Neural crest cell (in vitro differentiated cells): ENCODE results near the gene SLC22A4. TPM values are rescaled to one million over a fixed set of nuclear protein-coding genes. Genes with fewer than 3 reads are reported as not detected.
A peak's percentile ranks its signal among the peaks of the same experiment; 100 is the strongest.

ENCODE experiments used
- DNase-seq: peaks from one replicate; pipeline ENCODE4 v3.0.0; 2021; ENCODE audit warnings: low read depth, mixed read lengths, low spot score
- H3K27ac Mint-ChIP-seq: one replicate; pipeline ENCODE4 v1.8.0; 2021; ENCODE audit warnings: mild to moderate bottlenecking, mixed read lengths; ENCODE audit not compliant: unreplicated experiment
- H3K27me3 Mint-ChIP-seq: 2 replicates; pipeline ENCODE4 v1.8.0; 2021; ENCODE audit warnings: low read depth, mild to moderate bottlenecking, mixed read lengths
- H3K36me3 Mint-ChIP-seq: 2 replicates; pipeline ENCODE4 v1.8.0; 2021; ENCODE audit warnings: low read depth, mild to moderate bottlenecking, mixed read lengths
- H3K4me1 Mint-ChIP-seq: 2 replicates; pipeline ENCODE4 v1.8.0; 2021; ENCODE audit warnings: mixed read lengths
- H3K4me3 Mint-ChIP-seq: one replicate; pipeline ENCODE4 v1.8.0; 2021; ENCODE audit warnings: mild to moderate bottlenecking, mixed read lengths
- H3K9me3 Mint-ChIP-seq: 2 replicates; pipeline ENCODE4 v1.8.0; 2021; ENCODE audit warnings: mixed read lengths
- total RNA-seq: library from RNA; stranded (reverse); gene quantifications from 2 replicates; pipeline ENCODE4 v1.2.1, GENCODE V29; 2021
- TF ChIP-seq, protein P1 (sequence below): fragments of 200-600 bp; sonication (generic); conservative IDR thresholded peaks from 2 replicates; pipeline ENCODE4 v1.5.0; 2021; ENCODE audit warnings: antibody characterized with exemption, mild to moderate bottlenecking

The SLC22A4 gene
- total RNA-seq, 1 donor from 2014 or later = 0.47 TPM

DNA sequence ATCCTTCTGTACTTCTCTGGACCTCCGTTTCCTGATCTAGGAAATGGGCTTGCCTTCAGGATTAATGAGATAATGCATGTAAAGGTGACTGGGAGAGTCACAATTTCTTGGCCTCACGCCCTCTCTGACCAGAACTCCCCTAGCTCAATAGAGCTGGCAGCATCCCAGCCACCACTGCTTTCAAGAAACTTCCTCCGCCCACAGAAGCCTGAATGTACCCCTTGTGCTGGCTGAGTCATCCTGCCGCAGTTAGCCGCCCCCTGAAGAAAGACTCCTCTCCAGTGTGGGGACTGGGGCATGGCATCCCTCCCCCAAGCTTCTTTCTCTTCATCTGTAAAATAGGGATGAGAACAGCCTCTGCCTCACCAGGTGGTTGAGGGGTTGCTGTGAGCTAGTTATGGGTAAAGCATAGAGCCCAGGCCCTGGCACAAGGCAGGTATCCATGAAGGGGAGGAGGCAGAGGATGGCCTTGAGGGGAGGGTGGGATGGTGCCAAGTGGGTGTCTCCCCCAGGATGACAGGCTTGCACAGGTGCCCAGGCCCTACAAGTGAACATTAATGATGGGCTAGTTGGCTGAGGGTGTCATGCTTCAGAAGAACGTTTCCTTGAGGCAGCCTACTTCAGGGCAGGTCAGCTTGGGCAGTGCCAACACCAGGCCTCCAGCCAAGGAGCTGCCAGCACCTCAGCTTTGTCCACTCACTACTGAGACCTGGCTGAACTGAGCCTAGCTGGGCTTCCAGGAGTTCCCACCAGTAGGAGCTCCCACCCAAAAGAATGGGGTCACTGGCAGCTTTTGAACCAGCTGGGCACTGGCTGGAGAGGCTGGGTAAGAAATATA, 33.3 kb upstream of the SLC22A4 start:
- peak overlapping the region; percentile 84 for H3K4me3 Mint-ChIP-seq
- peaks cover 58% of the 10 kb centered on the region for H3K4me1 Mint-ChIP-seq
- H3K27me3 Mint-ChIP-seq = no peaks in the 10 kb centered on the region
- peak overlapping the region; percentile 10 for H3K27ac Mint-ChIP-seq
- no peaks in the 10 kb centered on the region for H3K9me3 Mint-ChIP-seq
- DNase-seq = no peak
- H3K36me3 Mint-ChIP-seq = peaks cover 3% of the 10 kb centered on the region
- TF ChIP-seq, protein P1, sequence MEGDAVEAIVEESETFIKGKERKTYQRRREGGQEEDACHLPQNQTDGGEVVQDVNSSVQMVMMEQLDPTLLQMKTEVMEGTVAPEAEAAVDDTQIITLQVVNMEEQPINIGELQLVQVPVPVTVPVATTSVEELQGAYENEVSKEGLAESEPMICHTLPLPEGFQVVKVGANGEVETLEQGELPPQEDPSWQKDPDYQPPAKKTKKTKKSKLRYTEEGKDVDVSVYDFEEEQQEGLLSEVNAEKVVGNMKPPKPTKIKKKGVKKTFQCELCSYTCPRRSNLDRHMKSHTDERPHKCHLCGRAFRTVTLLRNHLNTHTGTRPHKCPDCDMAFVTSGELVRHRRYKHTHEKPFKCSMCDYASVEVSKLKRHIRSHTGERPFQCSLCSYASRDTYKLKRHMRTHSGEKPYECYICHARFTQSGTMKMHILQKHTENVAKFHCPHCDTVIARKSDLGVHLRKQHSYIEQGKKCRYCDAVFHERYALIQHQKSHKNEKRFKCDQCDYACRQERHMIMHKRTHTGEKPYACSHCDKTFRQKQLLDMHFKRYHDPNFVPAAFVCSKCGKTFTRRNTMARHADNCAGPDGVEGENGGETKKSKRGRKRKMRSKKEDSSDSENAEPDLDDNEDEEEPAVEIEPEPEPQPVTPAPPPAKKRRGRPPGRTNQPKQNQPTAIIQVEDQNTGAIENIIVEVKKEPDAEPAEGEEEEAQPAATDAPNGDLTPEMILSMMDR = no peak

DNA sequence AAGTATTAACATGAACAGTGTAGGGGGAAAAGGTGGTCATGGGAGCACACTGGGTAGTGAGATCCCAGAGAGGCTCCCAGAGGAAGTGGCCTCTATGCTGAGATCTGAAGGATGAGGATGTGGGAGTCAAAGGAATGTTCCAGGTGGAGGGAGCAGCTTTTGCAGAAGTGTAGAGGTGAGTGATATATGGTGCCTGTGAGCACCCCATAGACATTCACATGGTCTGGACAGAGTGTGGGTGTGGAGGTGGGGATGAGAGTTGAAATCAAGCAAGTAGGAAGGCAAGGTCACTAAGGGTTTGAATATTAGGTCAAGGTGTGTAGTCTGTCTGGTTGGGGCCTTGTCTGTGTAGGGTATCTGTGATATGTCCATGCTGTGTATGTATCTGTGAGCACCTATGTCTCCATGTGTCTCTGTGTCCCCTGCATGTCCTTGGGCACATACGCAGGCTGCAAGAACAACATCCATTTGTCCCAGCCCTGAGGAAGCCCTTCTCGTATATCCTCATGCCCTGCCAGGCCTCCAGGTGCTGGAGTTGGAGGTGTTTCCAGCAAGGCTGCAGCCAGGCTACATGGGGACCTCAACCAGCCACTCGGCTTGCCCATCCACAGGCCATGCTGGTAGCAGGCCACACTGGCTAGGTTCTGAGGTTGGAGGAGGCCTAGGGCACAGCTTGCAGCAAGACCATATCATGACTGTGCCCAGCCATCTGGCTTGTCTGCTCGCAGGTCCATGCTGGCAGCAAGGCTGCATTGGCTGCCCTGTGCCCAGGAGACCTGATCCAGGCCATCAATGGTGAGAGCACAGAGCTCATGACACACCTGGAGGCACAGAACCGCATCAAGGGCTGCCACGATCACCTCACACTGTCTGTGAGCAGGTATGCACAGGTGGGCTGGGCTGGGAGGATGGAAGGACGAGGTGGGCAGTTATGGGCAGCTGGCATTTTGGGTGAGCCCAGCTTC, 32.0 kb upstream of the SLC22A4 start:
- H3K9me3 Mint-ChIP-seq = no peaks in the 10 kb centered on the region
- H3K4me3 Mint-ChIP-seq = peak overlapping the region; percentile 20
- no peak for DNase-seq
- no peaks in the 10 kb centered on the region for H3K27me3 Mint-ChIP-seq
- TF ChIP-seq, protein P1 = no peak
- H3K4me1 Mint-ChIP-seq = peaks cover 66% of the 10 kb centered on the region
- peak overlapping the region; percentile 38 for H3K27ac Mint-ChIP-seq
- peaks cover 7% of the 10 kb centered on the region for H3K36me3 Mint-ChIP-seq

DNA sequence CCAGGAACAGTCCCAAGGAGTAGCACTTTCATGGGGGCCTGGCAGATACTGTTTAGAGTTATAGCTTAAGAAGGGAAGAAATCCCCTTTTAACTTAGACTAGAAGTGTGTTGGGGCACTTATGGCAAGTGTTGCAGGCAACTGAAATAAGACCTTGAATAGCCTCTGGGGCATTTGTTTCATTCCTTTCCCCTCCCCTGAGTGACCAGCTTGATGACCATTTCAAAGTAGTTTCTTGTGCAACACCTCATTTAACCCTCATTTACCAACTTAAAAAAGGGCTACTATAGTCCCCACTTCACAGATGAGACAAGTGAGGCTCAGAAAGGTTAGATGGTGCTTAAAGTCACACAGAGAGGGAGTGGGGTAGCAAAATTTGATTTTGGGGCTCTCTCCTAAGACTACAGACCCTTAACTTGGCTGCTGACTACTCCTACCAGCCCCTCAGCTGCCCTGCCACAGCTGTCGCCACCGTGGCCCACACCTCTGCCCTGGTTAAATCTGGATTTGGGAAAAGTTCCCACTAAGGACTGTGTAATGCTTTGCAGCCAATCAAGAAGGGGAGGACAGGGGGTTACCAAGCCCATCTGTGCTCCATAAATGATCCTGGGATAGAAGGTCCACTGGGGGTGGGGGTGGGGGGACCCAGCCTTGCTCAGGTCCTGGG, 31.2 kb upstream of the SLC22A4 start:
- H3K4me3 Mint-ChIP-seq = no peak overlapping the region
- no peaks in the 10 kb centered on the region for H3K27me3 Mint-ChIP-seq
- TF ChIP-seq, protein P1 = no peak
- H3K27ac Mint-ChIP-seq = no peak overlapping the region
- H3K4me1 Mint-ChIP-seq = peaks cover 74% of the 10 kb centered on the region
- DNase-seq = no peak
- no peaks in the 10 kb centered on the region for H3K9me3 Mint-ChIP-seq
- peaks cover 12% of the 10 kb centered on the region for H3K36me3 Mint-ChIP-seq

DNA sequence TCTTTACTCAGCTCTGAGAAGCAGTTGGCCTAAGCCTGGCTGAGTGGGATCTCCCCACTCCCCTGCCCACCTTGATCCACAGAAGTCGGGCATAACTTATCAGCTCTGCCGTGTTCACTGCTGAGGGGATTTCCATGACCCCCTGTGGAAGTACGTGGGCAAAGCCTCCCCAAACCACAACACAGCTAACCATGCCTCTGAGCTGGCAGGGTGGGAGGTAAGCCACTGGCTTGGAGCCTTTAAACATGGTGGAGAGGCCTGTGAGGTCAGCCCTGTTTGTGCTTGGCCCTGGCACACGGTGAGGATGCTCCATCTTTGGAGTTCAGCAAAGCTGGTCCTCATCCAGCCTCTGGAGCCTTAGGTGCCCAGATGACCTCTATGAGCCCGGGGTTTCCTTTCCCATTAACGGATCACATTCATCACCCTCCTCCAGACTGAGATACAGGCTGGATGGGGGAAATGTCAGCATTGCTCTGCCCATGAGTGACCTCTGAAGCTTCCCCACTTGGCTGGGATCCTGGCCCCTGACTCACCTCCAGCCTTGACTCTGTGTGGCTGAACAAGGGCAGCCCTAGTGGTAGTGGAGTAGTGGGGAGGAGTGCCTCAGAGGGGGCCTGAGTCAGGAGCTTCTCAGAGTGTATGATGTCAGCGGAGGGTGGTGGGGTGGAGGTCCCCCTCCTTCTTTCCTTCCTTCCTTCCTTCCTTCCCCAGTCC, 30.5 kb upstream of the SLC22A4 start:
- TF ChIP-seq, protein P1 = no peak
- Mint-ChIP-seq H3K36me3 (peaks cover 12% of the 10 kb centered on the region), H3K4me1 (peaks cover 74% of the 10 kb centered on the region), H3K27me3 (no peaks in the 10 kb centered on the region), H3K9me3 (no peaks in the 10 kb centered on the region), H3K4me3 (no peak overlapping the region), H3K27ac (peak overlapping the region; percentile 75)
- no peak for DNase-seq
